Measurements from ENCODE around the gene C22orf23. TPM values are rescaled to one million over a fixed set of nuclear protein-coding genes. Genes with fewer than 3 reads are reported as not detected.

Gene C22orf23
- total RNA-seq, 1 donor, result 0.54 TPM

GRCh38 chr22:37995460-37995859, 42.1 kb upstream of the C22orf23 start:
- TF ChIP-seq CTCF (IDR thresholded peaks at IDR 0.05; ENCODE audit: insufficient read depth, low read length), result no peak
- no peak for DNase-seq (ENCODE audit: low read depth)
- H3K4me3 ChIP-seq (ENCODE audit: low read depth, low read length), result no peak overlapping the region

- no peak for DNase-seq (ENCODE audit: low read depth)
- H3K4me3 ChIP-seq (ENCODE audit: low read depth, low read length), result no peak overlapping the region
- no peak for TF ChIP-seq CTCF (IDR thresholded peaks at IDR 0.05; ENCODE audit: insufficient read depth, low read length)
Measured at GRCh38 chr22:37994982-37995381, 41.6 kb upstream of the C22orf23 start.

GRCh38 chr22:37994049-37994448, 40.6 kb upstream of the C22orf23 start:
- no peak for TF ChIP-seq CTCF (IDR thresholded peaks at IDR 0.05; ENCODE audit: insufficient read depth, low read length)
- no peak overlapping the region for H3K4me3 ChIP-seq (ENCODE audit: low read depth, low read length)
- no peak for DNase-seq (ENCODE audit: low read depth)

GRCh38 chr22:37991731-37992442, 38.5 kb upstream of the C22orf23 start:
- no peak overlapping the region for H3K4me3 ChIP-seq (ENCODE audit: low read depth, low read length)
- no peak for TF ChIP-seq CTCF (IDR thresholded peaks at IDR 0.05; ENCODE audit: insufficient read depth, low read length)
- no peak for DNase-seq (ENCODE audit: low read depth)

- TF ChIP-seq CTCF (IDR thresholded peaks at IDR 0.05; ENCODE audit: insufficient read depth, low read length), result no peak
- no peak for DNase-seq (ENCODE audit: low read depth)
- no peak overlapping the region for H3K4me3 ChIP-seq (ENCODE audit: low read depth, low read length)
Measured at GRCh38 chr22:37990862-37991261, 37.5 kb upstream of the C22orf23 start.

GRCh38 chr22:37990301-37990700, 36.9 kb upstream of the C22orf23 start:
- no peak overlapping the region for H3K4me3 ChIP-seq (ENCODE audit: low read depth, low read length)
- no peak for DNase-seq (ENCODE audit: low read depth)
- no peak for TF ChIP-seq CTCF (IDR thresholded peaks at IDR 0.05; ENCODE audit: insufficient read depth, low read length)
